Activated T-helper 1 cell treated with Interleukin-2 at 50 U/mL for 16 hours (primary cell): ENCODE data around the gene PBX1.

ENCODE experiments used
- DNase-seq: peaks from one replicate; pipeline ENCODE4 v3.0.0-alpha.2; 2020; ENCODE audit warnings: low read depth

The PBX1 gene

DNA sequence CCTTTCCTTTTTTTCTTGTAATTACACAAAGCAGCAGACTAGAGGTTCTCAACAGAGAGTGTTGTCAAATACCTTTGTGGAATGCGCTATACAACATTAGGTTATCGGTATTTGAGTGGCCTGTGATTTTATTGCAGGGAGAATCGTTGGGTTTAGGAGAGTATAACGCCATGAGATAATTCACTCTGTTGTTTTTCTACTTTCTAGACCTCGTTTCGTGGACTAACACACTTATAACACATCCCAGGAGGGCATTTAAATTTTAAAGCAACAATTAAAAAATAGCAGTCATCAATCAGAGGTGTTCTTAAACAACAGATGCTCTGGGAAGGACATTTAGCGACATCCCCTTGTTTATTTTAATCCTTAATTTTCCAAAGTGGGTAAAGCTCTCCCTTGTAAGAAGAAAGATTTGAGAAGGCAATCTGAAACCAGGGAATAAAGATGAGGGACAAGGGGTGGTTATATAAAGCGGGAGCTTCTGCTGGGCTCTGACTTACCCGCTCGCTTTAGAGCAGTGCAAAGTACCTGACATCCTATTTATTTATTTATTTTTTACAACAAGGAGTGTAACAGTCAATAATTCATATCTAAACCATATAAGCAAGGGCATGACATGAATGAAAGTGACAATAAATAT, 4.9 kb downstream of the PBX1 start:
- no peak for DNase-seq

GRCh38 chr1:164564378-164564777, 5.4 kb downstream of the PBX1 start:
- no peak for DNase-seq

GRCh38 chr1:164565357-164565756, 6.4 kb downstream of the PBX1 start:
- no peak for DNase-seq

DNA sequence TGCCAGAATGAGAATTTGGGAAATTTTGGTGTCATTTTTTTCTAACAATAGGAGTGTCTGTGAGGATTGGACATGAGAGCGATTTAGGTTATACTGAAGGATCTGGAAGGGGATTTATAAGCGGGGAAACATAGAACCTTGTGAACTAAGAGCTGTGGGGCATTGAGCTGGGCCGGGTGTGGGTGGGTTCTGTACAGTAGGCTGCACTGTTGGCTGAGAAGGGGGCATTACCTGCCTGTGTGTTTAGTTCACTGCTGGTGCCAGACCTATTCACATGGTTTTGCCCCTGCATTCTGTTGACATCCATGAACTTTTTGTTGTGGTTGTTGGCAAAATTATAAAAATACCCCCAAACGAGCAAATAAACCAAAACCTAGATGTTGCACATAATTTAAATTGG, 8.8 kb downstream of the PBX1 start:
- no peak for DNase-seq

- no peak for DNase-seq
Observed at GRCh38 chr1:164569241-164569640, 10.3 kb downstream of the PBX1 start.

DNA sequence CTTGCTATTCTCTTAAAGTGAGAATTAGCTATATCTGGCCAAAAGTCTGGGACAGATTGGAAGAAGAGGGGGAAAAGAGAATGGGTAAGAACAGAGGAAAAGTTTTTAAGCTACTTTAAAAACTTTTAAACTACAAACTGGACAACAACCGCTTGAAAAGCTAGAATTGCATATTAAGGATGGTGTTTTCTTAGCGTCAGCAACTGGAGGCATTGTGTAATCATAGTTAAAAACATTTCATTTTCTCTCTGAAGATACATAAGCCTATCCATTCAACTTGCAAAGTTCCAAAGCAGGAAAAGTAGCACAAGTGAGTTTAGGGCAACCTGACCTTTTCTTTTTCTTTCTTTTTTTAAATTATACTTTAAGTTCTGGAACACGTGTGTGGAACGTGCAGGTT, 10.9 kb downstream of the PBX1 start:
- DNase-seq: no peak

DNA sequence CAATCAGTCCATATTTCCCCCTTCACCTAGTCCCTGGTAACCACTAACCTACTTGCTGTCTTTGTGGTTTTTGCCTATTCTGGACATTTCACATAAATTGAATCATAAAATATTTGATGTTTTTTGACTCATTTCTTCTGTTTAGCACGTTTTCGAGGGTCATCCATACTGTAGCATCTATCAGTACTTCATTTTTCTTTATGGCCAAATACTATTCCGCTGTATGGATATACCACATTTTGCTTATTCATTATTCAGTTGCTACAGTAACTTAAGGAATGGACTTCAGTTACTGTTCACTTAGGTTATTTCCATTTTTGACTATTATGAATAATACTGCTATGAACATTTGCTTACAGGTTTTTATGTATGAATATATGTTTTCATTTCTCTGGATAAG, 12.3 kb downstream of the PBX1 start:
- no peak for DNase-seq

- no peak for DNase-seq
Observed at GRCh38 chr1:164575356-164575886, 16.4 kb downstream of the PBX1 start.

GRCh38 chr1:164576291-164577271, 17.6 kb downstream of the PBX1 start:
- no peak for DNase-seq

GRCh38 chr1:164577291-164577690, 18.3 kb downstream of the PBX1 start:
- DNase-seq: no peak

GRCh38 chr1:164578479-164579200, 19.7 kb downstream of the PBX1 start:
- no peak for DNase-seq

GRCh38 chr1:164579381-164579780, 20.4 kb downstream of the PBX1 start:
- DNase-seq: no peak

GRCh38 chr1:164581762-164582161, 22.8 kb downstream of the PBX1 start:
- no peak for DNase-seq

DNA sequence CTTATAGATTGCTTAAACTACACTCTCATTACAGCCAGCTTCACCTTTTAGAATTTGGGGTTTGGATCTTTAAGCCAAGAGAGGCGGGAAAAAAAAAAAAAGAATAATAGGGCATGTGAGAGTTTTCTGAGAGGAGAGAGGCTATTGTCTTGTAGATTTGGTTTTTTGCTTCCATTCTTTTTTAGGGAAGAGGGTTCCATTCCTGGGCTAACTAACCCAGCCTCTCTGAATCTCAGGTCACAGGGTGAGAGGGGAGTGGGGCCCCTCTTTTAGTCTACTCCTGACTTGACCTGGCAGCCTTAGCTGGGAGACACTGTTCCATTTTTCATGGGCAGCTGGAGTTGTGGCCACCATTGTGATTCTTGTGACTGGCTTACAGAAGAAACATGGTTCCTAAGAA, 24.2 kb downstream of the PBX1 start:
- DNase-seq: no peak

DNA sequence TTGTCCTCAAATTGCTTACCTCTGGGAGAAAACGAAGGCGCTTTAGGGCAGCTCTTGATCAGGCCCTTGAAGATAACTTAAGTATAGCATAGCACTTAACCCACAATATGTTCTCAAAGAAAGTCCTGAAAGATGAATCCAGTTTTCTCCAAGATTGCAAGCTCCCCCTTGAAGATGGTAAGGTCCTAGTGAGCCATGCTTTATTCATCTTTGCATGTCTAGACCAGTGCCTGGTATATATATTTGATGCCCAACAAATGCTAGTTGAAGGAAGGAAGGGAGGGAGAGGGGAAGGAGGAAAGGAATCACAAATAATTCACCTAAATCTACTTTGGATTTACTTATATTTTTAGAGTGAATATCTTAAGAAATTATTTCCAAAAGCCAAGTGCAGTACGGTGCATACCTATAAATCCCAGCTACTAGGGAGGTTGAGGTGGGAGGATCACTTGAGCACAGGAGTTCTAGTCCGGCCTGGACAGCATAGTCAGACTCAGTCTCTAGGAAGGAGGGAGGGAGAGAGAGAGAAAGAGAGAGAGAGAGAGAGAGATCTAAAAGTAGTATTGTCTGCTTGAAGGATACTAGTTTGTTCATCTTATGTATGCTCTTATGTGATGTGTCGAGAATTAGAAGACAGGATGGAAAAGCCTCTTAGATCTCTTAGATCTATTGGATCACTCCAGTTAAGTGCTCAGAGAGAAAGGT, 25.0 kb downstream of the PBX1 start:
- DNase-seq: no peak

DNA sequence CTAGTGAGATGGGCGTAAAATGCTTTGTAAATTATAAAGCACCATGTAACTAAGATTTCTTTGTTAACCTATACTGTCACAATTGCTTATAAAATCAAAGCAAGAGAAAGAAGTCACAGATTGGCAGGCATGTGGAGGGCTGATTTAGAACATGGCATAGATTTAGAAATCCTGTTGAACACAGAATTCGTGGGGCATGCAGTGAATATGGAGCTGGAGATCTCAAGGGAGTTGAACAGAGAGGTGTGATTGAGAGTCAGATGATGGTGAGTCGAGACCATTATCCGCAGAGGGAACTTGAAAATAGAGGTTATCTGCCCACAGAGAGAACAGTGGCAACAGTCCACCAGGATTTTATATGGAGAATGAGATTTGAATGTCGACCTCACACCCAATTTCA, 27.6 kb downstream of the PBX1 start:
- DNase-seq: no peak

GRCh38 chr1:164587617-164588501, 28.9 kb downstream of the PBX1 start:
- no peak for DNase-seq

GRCh38 chr1:164588516-164589341, 29.7 kb downstream of the PBX1 start:
- no peak for DNase-seq

DNA sequence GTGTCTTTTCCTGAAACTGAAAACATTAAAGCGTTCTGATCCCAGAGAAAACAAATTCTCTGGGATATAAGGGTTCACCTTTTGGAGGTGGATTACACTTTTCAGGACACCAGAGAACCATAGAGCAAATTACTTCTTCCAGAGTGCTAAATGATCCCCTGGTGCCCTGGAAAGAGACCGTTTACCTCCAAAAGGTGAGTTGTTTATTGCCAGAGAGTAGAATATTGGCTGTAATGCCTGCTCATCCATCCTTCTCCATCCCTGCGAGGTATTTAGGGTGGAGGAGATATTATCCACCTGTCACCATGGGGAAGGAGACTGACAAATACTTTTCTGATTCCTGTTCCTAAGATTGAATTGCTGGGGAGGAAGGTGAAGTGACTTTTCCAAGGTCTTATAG, 30.4 kb downstream of the PBX1 start:
- DNase-seq: no peak

DNA sequence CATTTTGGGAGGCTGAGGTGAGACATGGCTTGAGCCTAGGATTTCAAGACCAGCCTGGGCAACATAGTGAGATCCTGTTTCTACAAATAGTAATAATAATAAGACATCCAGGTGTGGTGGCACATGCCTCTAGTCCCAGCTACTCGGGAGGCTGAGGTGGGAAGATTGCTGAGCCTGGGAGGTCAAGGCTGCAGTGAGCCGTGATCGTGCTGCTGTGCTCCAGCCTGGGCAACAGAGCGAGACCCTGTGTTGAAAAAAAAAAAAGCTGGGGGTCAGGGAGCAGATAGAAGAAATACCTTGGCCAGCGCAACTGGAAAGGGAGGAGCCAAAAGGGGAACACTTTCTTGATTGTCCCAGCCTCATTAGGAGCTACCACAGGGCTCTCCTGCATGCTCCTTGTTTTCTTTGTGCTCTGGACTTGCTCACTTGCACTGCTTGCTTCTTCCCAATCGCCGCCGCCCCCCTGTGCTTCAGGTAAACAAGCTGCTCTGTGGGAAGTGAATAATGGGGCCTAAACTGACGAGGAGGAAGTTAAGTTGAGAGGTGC, 31.1 kb downstream of the PBX1 start:
- DNase-seq: no peak
